Measurements from ENCODE around the gene NFIA.

Gene NFIA

DNA sequence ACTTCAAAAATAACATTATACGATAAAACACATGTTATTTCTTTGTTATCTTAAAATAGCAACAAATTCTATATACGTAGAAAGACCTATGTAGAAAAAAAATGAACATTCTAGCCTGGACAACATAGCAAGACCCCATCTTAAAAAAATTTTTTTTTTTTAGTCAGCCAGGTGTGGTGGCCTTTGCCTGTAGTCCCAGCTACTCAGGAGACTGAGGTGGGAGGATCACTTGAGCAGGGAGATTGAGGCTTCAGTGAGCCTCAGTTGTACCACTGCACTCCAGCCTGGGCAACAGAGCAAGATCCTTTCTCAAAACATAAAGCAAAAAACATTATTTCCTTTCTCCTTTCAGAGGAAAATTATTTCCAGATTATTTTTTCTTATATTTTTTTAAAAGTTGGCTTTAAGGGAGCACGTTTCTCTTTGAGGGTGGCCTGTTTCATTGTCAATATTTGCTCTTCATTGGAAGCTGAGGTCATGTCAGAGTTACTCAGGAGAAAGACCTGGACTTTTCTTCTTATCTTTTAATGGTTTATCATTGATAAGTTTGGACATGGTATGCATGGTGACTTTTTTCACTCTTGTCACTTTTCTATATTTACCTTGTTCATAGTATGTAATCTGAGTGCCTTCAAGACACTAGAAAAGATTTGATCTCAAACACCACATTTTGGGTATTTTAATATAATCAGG, 32.0 kb downstream of the NFIA start:
- H3K9me3 ChIP-seq (replicated peaks; ENCODE audit: low read length), result no peaks in the 10 kb centered on the region
- H3K4me3 ChIP-seq (ENCODE audit: low read length), result no peak overlapping the region
- H3K36me3 ChIP-seq (ENCODE audit: insufficient read depth, low read length), result no peaks in the 10 kb centered on the region
- no peak overlapping the region for H3K9ac ChIP-seq (ENCODE audit: low read depth, low read length)
- H3K4me1 ChIP-seq (ENCODE audit: control insufficient read depth, insufficient read depth, low read length), result peaks cover 12% of the 10 kb centered on the region
- H3K4me2 ChIP-seq (ENCODE audit: low read length), result no peak overlapping the region
- H3K27me3 ChIP-seq (ENCODE audit: control insufficient read depth, insufficient read depth, low read length), result no peaks in the 10 kb centered on the region

DNA sequence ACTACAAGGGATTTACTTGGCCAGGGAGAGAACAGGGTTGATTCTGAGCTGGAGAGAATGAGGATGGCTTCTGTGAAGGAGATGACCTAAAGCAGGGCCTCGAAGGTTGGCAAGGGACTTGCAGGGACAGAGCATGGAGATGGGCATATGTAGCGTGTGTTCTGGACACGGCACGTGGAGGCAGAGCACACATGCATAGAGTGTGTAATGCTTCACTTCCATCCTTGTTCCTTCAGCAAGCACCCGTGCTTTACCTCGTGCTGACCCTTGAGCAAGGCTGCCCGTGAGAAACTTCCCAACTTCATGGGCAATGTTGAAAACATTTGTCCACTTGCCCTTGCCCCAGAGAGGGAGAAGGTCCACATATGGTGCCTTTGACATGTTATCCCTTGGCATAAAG, 33.1 kb downstream of the NFIA start:
- no peak overlapping the region for H3K4me3 ChIP-seq (ENCODE audit: low read length)
- H3K9ac ChIP-seq (ENCODE audit: low read depth, low read length), result no peak overlapping the region
- H3K4me2 ChIP-seq (ENCODE audit: low read length), result no peak overlapping the region
- no peaks in the 10 kb centered on the region for H3K27me3 ChIP-seq (ENCODE audit: control insufficient read depth, insufficient read depth, low read length)
- no peaks in the 10 kb centered on the region for H3K9me3 ChIP-seq (replicated peaks; ENCODE audit: low read length)
- H3K36me3 ChIP-seq (ENCODE audit: insufficient read depth, low read length), result no peaks in the 10 kb centered on the region
- H3K4me1 ChIP-seq (ENCODE audit: control insufficient read depth, insufficient read depth, low read length), result peaks cover 19% of the 10 kb centered on the region

DNA sequence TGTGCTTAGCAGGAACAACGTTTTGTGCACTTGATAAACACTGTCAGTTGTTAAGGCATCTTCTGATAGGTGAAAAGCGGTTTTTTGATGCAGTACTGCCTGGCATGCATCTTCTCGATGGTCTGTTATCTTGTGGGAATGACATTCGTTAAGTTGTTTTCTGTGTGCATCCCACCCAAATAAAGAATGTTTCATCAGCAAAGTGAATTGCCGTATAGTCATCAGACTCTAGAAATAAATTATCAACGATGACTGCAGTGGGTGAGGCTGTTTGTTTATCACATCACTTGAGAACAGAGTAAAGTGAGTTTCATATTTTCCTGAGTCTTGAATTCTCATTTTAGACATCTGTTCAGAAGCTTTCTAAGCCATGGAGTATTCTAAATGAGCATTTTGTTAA, 34.1 kb downstream of the NFIA start:
- Histone ChIP-seq H3K4me1 (ENCODE audit: control insufficient read depth, insufficient read depth, low read length) (peaks cover 25% of the 10 kb centered on the region), H3K9ac (ENCODE audit: low read depth, low read length) (no peak overlapping the region), H3K9me3 (replicated peaks; ENCODE audit: low read length) (no peaks in the 10 kb centered on the region), H3K27me3 (ENCODE audit: control insufficient read depth, insufficient read depth, low read length) (no peaks in the 10 kb centered on the region), H3K4me3 (ENCODE audit: low read length) (no peak overlapping the region), H3K36me3 (ENCODE audit: insufficient read depth, low read length) (no peaks in the 10 kb centered on the region), H3K4me2 (ENCODE audit: low read length) (peak overlapping the region; percentile 44)

DNA sequence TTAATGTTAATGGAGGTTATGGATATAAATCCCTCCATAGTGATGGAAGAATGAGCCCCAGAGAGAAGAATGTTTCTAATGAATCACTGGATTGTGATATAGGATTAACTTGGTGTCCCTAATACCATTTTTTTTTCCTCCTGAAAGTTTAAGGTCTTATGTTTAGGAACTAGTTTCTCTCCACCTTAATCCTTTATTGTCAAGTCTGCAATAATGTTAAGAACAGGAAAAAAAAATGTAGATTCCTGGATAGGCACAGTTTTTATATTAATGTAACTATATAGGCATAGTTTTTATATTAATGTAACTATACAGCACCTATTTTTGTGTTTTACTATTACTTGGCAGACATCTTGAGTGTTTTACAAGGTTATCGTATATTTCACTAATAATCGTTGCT, 34.9 kb downstream of the NFIA start:
- no peaks in the 10 kb centered on the region for H3K36me3 ChIP-seq (ENCODE audit: insufficient read depth, low read length)
- H3K9ac ChIP-seq (ENCODE audit: low read depth, low read length), result no peak overlapping the region

DNA sequence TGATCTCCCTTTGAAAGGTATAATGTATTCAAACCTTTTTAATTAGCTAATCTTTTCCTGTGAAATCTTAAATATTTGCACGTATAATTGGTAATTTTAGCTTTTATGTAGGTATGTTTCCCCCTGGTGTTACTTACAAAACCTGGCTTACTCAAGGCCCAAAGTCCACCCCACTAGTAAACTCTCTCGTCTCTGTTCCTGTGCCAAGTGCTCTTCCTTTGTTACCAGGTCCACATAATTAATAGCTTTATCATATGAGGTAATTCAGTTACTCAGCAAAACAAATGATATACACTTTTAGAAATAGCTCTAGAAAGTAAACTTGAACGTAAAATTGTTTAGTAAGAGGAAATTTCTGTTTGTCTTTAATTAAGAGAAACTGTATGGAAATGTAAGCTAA, 36.7 kb downstream of the NFIA start:
- H3K9me3 ChIP-seq (replicated peaks; ENCODE audit: low read length), result no peaks in the 10 kb centered on the region

More for the DNA sequence above, 34.9 kb downstream of the NFIA start:
- Histone ChIP-seq H3K9me3 (replicated peaks; ENCODE audit: low read length) (no peaks in the 10 kb centered on the region), H3K4me3 (ENCODE audit: low read length) (no peak overlapping the region), H3K4me2 (ENCODE audit: low read length) (no peak overlapping the region), H3K4me1 (ENCODE audit: control insufficient read depth, insufficient read depth, low read length) (peaks cover 33% of the 10 kb centered on the region), H3K27me3 (ENCODE audit: control insufficient read depth, insufficient read depth, low read length) (no peaks in the 10 kb centered on the region)

DNA sequence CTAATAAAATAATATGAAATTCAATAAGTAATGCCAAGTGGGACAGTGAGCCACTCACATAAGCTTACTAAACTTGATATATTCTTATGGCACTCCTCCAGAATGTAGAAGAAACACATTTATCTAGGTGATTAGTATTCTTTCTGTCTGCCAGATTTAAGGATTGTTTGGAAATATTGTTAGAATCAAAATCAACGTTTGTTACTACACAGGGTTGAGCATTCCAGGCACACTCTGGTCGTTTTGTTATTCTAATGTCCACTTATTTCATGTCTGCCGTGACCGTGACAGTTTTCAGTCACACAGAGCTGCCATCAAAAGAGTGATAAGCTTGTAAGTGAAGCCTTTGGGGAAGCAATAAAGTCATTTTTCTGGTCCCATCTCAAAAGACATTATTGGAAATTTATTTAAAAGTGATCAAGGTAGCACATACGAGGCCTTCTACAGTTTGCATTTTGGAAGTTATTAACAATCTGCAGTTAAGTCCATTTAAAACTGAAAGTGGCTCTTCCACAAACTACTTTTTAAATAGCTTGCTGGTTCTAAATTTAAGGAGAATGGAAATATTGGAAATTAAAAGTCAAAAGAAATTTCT, 38.0 kb downstream of the NFIA start:
- H3K4me1 ChIP-seq (ENCODE audit: control insufficient read depth, insufficient read depth, low read length), result peaks cover 33% of the 10 kb centered on the region
- peak overlapping the region; percentile 80 for H3K4me2 ChIP-seq (ENCODE audit: low read length)
- H3K36me3 ChIP-seq (ENCODE audit: insufficient read depth, low read length), result no peaks in the 10 kb centered on the region
- peak overlapping the region; percentile 66 for H3K9ac ChIP-seq (ENCODE audit: low read depth, low read length)
- peak overlapping the region; percentile 54 for H3K4me3 ChIP-seq (ENCODE audit: low read length)
- H3K27me3 ChIP-seq (ENCODE audit: control insufficient read depth, insufficient read depth, low read length), result no peaks in the 10 kb centered on the region
- H3K9me3 ChIP-seq (replicated peaks; ENCODE audit: low read length), result no peaks in the 10 kb centered on the region

More for the DNA sequence above, 36.7 kb downstream of the NFIA start:
- no peak overlapping the region for H3K4me3 ChIP-seq (ENCODE audit: low read length)
- no peaks in the 10 kb centered on the region for H3K27me3 ChIP-seq (ENCODE audit: control insufficient read depth, insufficient read depth, low read length)
- H3K4me1 ChIP-seq (ENCODE audit: control insufficient read depth, insufficient read depth, low read length), result peaks cover 33% of the 10 kb centered on the region
- H3K4me2 ChIP-seq (ENCODE audit: low read length), result no peak overlapping the region
- no peak overlapping the region for H3K9ac ChIP-seq (ENCODE audit: low read depth, low read length)
- no peaks in the 10 kb centered on the region for H3K36me3 ChIP-seq (ENCODE audit: insufficient read depth, low read length)

DNA sequence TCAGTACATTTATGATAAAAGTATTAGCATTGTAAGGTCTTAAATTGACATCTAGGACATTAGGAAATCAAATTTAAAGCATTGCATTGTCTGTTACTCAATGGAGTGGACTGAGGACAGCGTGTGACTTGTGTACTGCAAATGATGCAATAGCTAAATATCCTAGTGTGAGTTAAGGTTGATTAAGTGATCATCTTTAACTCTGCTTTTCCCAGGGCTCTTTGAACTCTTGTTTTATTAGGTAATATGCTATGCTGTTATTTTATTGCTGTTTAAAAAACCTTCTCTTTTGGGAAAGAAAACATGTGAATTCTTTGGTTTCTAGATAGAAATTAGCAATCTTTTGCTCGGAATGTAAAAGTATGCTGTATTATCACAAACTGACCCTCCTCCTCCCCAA, 38.6 kb downstream of the NFIA start:
- no peaks in the 10 kb centered on the region for H3K9me3 ChIP-seq (replicated peaks; ENCODE audit: low read length)
- peak overlapping the region; percentile 66 for H3K9ac ChIP-seq (ENCODE audit: low read depth, low read length)
- H3K36me3 ChIP-seq (ENCODE audit: insufficient read depth, low read length), result no peaks in the 10 kb centered on the region
- peaks cover 33% of the 10 kb centered on the region for H3K4me1 ChIP-seq (ENCODE audit: control insufficient read depth, insufficient read depth, low read length)
- peak overlapping the region; percentile 54 for H3K4me3 ChIP-seq (ENCODE audit: low read length)
- peak overlapping the region; percentile 80 for H3K4me2 ChIP-seq (ENCODE audit: low read length)
- no peaks in the 10 kb centered on the region for H3K27me3 ChIP-seq (ENCODE audit: control insufficient read depth, insufficient read depth, low read length)

DNA sequence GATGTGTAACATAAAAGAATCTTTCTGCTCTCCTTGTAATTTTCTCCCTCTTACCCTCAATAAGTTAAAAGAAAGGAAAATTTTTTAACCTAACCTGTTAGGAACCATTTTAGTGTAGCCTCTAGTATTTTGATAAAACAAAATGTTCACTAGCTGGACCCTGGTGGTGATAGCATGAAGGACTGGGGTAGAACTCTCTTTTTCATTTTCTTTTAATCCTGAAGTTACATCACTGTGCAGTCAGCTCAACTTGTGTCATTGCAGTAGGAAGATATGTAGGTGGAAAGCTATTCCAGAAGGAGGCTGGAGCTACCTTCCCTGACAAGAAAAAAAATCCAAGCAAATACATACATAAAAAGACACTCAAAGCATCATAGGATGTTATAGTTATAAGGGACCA, 39.3 kb downstream of the NFIA start:
- peak overlapping the region; percentile 36 for H3K9ac ChIP-seq (ENCODE audit: low read depth, low read length)
- H3K4me2 ChIP-seq (ENCODE audit: low read length), result peak overlapping the region; percentile 80
- H3K4me1 ChIP-seq (ENCODE audit: control insufficient read depth, insufficient read depth, low read length), result peaks cover 27% of the 10 kb centered on the region
- H3K4me3 ChIP-seq (ENCODE audit: low read length), result no peak overlapping the region
- no peaks in the 10 kb centered on the region for H3K27me3 ChIP-seq (ENCODE audit: control insufficient read depth, insufficient read depth, low read length)
- no peaks in the 10 kb centered on the region for H3K36me3 ChIP-seq (ENCODE audit: insufficient read depth, low read length)
- H3K9me3 ChIP-seq (replicated peaks; ENCODE audit: low read length), result no peaks in the 10 kb centered on the region

DNA sequence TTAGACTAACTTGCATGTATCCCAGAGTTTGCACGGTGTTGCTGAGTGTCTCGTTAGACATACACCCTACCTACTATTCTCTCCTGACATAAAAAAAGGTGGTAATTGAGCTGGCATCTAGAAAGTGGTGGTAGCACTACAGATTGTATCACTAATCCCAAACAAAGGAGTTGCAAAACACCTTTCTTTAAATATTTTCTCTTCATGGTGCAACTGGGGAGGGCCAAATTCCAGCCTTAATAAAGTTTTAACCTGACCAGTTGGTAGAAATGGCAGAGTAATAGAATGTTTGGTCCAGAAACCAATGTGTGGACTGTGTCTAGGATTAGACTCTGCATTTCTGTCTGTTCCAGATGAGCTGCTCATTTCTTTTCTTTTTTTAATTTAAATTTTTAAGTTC, 40.0 kb downstream of the NFIA start:
- no peak overlapping the region for H3K9ac ChIP-seq (ENCODE audit: low read depth, low read length)
- no peak overlapping the region for H3K4me2 ChIP-seq (ENCODE audit: low read length)
- H3K27me3 ChIP-seq (ENCODE audit: control insufficient read depth, insufficient read depth, low read length), result no peaks in the 10 kb centered on the region
- no peak overlapping the region for H3K4me3 ChIP-seq (ENCODE audit: low read length)
- H3K9me3 ChIP-seq (replicated peaks; ENCODE audit: low read length), result no peaks in the 10 kb centered on the region
- H3K36me3 ChIP-seq (ENCODE audit: insufficient read depth, low read length), result no peaks in the 10 kb centered on the region
- peaks cover 21% of the 10 kb centered on the region for H3K4me1 ChIP-seq (ENCODE audit: control insufficient read depth, insufficient read depth, low read length)

DNA sequence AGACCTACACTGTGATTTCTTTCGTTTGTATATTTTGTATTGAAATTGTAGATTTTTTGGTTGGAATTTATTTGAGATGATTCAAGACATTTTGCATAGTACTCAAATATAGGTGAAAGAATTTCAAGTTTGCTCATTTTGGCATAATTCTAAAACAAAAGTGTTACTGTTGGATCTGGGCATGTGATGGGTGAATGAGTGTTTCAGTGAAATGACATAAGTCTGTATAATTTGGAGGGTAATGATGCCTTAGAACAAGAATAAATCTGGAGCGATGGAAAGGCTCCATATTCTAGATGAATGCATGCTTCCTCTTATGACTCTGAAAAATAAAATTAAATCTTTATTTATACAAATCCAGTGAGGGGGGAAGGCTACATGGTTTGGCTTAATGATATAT, 41.0 kb downstream of the NFIA start:
- Histone ChIP-seq H3K4me1 (ENCODE audit: control insufficient read depth, insufficient read depth, low read length) (peaks cover 21% of the 10 kb centered on the region), H3K4me2 (ENCODE audit: low read length) (no peak overlapping the region), H3K27me3 (ENCODE audit: control insufficient read depth, insufficient read depth, low read length) (no peaks in the 10 kb centered on the region), H3K36me3 (ENCODE audit: insufficient read depth, low read length) (no peaks in the 10 kb centered on the region), H3K9ac (ENCODE audit: low read depth, low read length) (no peak overlapping the region), H3K4me3 (ENCODE audit: low read length) (no peak overlapping the region), H3K9me3 (replicated peaks; ENCODE audit: low read length) (no peaks in the 10 kb centered on the region)

DNA sequence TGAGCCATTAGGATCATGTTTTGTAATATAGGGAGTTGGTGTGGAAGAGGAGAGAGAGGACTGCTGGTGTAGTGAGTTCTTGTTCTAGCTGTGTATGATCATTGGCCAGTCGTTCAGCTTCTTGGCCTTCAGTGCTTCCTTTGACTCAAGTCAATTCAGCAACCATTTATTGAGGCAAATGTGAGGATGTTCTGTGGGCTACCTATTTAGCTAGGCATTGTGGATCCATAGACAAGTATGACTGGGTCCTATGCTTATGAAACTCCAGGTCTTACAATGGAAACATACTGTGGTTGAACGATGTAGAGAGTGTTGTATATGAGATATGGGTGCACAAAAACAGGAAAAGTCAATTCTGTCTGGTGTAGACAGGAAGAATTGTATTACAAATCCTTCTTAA, 41.7 kb downstream of the NFIA start:
- no peaks in the 10 kb centered on the region for H3K9me3 ChIP-seq (replicated peaks; ENCODE audit: low read length)
- H3K36me3 ChIP-seq (ENCODE audit: insufficient read depth, low read length), result no peaks in the 10 kb centered on the region
- peaks cover 21% of the 10 kb centered on the region for H3K4me1 ChIP-seq (ENCODE audit: control insufficient read depth, insufficient read depth, low read length)
- H3K4me2 ChIP-seq (ENCODE audit: low read length), result no peak overlapping the region
- H3K27me3 ChIP-seq (ENCODE audit: control insufficient read depth, insufficient read depth, low read length), result no peaks in the 10 kb centered on the region
- H3K4me3 ChIP-seq (ENCODE audit: low read length), result no peak overlapping the region
- H3K9ac ChIP-seq (ENCODE audit: low read depth, low read length), result no peak overlapping the region

DNA sequence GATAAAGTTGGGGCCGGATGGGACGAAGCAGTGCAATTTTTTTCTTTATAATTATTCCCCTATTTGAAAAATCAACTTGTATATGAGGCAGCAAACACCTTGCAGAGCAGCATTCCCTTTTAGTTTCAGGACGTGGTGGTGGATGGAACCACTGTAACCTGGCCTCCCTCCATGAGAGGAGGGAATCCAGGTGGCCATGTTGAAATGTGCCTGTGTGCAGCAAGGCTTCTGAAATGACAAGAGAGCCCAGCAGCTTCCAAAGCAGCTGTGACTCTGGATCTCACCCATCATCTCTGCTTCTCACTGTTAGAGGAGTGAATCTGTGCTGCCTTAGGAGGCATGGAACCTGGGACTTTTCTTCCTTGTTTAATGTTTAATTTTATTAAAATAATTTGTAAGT, 42.3 kb downstream of the NFIA start:
- Histone ChIP-seq H3K9me3 (replicated peaks; ENCODE audit: low read length) (no peaks in the 10 kb centered on the region), H3K4me2 (ENCODE audit: low read length) (no peak overlapping the region), H3K9ac (ENCODE audit: low read depth, low read length) (no peak overlapping the region), H3K4me3 (ENCODE audit: low read length) (no peak overlapping the region), H3K27me3 (ENCODE audit: control insufficient read depth, insufficient read depth, low read length) (no peaks in the 10 kb centered on the region), H3K36me3 (ENCODE audit: insufficient read depth, low read length) (no peaks in the 10 kb centered on the region), H3K4me1 (ENCODE audit: control insufficient read depth, insufficient read depth, low read length) (peaks cover 20% of the 10 kb centered on the region)

All from skeletal muscle satellite cell (primary cell).